H54 (cell line): ENCODE data around the gene GMEB2.

Source experiments
- DNase-seq: peaks from one replicate; pipeline ENCODE4 v3.0.0; 2011; ENCODE audit warnings: low spot score, mixed read lengths; ENCODE audit not compliant: insufficient read length
- FAIRE-seq: peaks from 3 replicates; lab custom pipeline; 2011; peaks lifted over from hg19 to GRCh38; lab: Jason Lieb, UNC
- POLR2A ChIP-seq: IDR thresholded peaks from 2 replicates; pipeline ENCODE4 v1.6.1; 2011; ENCODE audit warnings: low read depth, mild to moderate bottlenecking, low read length

The GMEB2 gene

DNA sequence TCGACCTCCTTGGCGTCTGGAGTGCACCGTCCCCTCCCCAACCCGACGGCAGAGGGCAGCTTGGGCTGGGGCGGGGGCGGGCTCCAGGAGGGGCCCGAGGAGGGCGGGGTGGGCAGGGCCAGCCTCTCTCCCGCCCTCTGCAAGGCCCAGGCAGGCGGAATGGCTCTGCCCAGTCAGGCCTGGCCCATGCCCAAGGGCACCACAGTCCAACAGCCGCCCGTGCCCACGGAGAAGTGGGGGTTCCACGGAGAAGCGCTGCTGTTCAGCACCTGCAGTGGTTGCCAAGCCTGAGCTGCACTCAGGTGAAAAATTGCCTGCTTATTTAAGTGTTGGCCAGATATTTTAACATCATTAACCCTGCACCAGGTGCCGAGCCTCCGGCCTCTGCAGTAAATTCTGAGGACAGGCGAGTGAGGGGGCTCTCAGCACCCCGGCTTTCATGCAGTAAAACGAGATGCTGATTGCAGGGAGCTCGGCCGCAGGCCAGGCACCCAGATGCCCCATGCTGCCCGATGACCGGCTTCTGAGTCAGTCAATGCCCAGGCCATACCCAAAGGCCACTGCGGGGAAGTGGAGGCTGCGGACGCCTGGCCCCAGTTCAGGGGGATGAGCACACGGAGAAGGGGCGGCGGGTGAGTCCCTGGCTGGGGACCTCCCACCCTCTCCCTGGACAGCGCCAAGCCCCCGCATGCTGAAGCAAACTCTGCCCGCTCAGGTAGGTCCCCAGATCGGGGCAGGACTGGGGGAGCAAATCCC lies 79.0 kb downstream of the GMEB2 start, which contains the start of gene SRMS:
Gene SRMS (minus strand): TSS at position 25 of the 756 bp plus-strand sequence. CDS start 286 bp downstream, outside the sequence.
- FAIRE-seq (no peak), DNase-seq (peak; percentile 84)
- no peak for TF ChIP-seq POLR2A

DNA sequence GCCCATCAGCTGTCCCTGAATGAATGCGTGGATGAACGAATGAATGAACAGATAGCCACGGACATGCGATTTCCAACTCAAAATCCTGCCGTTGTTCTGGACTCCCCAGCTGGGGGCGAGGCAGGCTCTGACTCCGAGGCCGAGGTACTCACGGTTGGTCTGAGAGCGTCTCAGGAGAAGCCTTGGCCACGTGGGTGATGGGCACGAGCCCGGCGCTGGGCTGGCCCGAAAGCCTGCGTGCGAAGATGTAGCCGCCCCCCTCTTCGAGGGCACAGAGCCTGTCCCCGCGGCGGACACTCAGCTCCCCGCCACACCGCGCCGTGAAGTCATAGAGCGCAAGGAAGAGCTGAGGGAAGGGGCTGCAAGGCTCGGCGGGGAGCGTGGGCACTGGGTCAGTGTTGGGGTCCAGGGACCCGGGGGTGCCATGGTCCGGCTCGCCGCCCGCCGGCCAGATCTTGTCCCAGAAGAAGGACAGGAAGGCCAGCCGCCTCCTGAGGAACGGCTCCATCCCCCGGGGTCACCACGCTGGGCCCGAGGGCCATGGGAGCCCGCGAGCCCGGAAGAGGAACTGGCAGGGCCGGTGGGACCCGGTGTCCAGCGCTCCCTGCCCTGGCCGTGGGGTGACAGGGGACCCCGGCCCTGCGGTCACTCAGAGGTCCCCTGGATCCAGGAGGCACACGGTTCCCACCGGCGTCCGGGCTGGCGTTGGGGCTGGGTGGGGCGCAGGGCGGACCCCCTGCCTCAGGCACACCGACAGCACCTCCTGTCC lies 79.8 kb downstream of the GMEB2 start:
- DNase-seq = no peak
- no peak for FAIRE-seq
- TF ChIP-seq POLR2A = no peak

DNA sequence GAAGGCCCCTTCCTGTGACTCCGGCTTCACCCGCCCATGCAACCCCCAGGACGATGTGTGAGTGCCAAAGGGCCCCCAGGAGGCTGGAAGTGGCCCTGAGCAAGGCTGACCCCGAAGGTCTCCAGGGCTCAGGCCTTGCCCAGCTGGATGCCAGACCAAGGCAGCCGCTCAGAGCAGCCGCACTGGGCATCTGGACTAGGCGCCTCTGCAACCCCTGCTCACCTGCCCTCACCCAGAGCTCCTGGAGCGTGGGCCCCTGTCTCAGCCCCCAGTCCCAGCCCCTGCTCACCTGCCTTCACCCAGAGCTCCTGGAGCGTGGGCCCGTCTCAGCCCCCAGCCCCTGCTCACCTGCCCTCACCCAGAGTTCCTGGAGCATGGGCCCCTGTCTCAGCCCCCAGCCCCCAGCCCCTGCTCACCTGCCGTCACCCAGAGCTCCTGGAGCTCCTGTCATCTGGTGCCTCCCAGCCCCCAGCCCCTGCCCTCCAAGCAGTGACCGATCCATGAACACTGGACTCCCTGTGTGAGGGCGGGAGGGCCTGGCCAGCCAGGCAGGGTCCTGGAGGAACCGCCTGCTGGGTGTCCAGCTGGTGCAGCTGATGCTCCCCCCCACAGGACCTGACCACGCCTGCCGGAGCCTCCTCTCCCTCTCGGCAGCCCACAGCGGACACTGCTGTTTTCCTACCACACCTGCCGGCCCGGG lies 80.5 kb downstream of the GMEB2 start:
- FAIRE-seq (no peak), DNase-seq (no peak)
- TF ChIP-seq POLR2A = no peak

DNA sequence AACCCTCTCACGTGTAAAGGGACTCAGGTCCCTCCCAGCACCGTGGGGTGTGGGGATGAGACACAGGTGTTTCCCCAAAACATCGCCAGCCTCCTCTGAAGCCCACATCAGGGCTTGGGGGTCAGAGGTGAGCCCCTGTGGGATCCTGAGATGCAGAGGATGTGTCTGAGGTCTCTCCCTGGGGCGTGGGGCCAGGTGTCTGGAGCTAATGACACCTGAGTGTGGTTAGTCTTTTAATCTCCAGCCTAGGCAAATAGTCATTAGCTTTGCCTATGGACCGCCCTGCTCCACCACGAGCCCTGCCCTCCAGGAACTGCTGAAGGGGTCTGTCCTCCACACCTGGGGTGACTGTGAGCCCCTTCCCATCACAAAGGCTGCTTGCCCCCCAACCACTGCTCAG lies 81.1 kb downstream of the GMEB2 start:
- DNase-seq (no peak), FAIRE-seq (no peak)
- no peak for TF ChIP-seq POLR2A

DNA sequence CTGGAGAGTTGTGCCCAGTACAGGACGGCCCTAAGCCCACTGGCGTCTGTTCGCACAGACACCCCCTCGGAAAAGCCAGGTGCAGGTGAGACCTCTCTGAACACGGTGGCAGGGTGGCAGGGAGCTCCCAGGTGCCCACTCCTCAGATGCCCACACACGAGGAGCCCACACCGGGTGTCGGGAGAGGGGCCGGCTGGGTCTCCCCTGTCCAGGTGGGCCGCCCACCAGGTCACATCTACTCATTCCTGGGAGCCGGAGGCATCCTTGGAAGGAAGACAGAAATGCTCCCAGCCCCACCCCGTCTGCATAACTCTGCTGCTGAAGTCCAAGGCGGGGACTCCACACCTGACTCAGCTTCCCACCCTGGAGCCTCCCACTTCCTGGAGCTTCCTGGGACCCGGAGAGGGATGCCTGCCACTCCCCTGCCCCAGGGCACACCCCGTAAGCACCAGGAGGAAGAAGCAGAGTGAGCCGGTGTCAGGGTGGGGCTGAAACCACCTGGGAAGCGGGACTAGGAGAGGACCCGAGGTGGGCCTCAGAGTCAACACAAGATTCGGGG lies 81.9 kb downstream of the GMEB2 start:
- TF ChIP-seq POLR2A = no peak
- FAIRE-seq (peak; percentile 50), DNase-seq (peak; percentile 99)

DNA sequence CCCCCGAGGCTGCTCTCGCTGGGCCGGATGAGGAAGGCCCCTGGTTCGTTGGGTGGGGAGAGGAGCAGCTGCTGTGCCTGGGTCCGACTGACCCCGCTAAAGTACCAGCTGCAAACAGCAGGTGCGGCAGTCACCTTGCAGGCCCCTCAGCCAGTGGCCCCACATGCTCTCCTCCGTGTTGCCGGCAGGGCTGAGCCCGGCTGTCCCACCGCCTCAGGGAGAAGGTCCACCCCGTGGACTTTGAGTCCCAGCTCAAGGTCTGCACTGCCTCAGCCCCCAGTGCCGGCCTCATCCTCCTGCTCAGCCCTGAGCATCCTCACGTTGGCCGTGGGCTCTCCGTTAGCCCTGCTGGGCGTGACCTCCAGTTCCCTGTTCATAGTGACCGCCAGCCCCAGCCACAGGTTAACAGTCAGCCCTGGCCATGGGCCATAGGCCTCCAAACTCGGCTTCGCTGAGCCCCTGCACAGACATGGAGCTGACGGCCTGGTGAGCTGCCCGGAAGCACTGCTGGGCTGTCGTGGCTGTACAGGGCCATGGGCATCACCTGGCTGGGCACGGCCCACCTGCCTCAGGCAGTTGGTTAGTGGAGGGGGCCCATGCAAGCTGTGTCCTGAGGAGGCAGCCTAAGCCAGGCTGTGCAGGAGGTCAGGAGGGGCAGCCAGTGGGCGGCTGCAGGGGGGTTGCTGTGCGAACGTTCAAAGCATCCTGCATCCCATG lies 82.5 kb downstream of the GMEB2 start:
- TF ChIP-seq POLR2A = no peak
- DNase-seq (no peak), FAIRE-seq (no peak)

DNA sequence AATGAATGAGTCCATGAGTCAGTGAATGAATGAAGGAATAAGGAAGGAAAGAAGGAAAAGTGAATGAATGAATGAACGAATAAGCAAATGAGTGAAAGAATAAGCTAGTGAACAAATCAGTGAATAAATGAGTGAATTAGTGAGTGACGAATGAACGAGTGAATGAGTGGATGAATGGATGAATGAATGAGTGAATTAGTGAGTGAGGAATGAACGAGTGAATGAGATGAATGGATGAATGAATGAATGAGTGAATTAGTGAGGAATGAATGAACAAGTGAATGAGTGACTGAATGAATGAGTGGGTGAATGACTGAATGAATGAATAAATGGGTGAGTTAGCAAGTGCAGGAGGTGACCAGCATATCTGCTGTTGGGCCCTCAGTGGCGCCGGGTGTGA lies 83.2 kb downstream of the GMEB2 start:
- FAIRE-seq (no peak), DNase-seq (no peak)
- TF ChIP-seq POLR2A = no peak

DNA sequence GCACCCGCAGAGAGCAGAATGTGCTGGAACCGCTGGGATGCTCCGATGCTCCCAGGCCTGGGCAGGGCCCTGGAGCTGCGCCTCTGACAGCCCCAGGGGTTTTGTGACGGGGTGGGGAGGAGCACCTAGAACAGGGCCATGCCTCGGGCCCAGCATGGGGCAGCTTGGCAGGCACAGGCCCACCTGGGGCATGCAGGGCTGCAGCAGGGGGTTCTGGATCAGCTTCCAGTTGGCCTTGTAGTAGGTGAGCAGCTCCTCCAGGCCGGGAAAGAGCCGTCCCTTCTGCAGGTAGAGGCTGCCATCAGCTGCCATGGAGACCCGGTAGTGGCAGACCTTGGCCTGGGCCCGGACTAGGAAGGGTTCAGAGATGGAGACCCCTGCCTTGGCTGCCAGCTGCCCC lies 83.8 kb downstream of the GMEB2 start:
- no peak for TF ChIP-seq POLR2A
- no peak for FAIRE-seq
- no peak for DNase-seq

DNA sequence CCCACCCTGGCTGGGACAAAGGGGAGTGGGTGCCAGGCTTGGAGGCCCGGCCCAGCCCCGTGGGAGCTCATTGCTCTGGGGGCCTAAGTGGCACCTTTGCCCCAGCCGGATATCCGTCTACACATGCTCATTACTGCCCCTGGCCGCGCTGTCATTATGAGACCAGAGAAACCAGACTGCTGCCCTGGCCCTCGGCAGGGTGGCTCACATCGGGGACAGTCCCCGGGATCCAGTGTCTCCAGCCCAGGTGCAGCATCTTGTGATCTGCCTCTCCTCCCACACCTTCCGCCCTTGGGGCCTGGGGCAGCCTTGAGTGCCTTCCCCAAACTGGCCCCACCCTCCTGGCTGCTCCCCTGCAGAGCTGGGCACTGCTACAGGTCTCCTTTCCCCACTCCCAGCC lies 84.2 kb downstream of the GMEB2 start:
- no peak for DNase-seq
- no peak for TF ChIP-seq POLR2A
- FAIRE-seq = no peak

DNA sequence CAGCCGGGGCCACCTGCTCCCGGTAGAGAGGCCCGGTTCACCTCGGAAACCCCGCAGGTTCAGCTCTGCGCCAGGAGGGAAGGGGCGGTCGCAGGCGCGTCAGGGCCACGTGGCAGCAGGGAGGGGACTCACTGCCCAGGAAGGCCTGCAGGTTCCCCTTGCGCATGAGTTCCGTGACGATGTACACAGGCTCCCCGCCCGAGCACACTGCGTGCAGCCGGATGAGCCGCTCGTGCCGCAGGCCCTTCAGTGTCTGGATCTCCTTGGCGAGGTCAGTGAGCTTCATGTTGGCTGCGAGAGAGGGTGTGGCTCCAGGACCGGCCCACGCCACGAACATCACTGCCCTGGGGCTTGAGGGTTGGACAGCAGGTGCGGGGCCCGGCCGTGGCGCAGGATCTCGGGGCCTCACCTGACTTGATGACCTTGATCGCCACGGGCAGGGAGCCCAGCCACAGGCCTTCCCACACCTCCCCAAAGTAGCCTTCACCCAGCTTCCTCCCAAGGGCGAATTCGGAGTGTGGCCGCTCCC lies 84.8 kb downstream of the GMEB2 start:
- TF ChIP-seq POLR2A = no peak
- DNase-seq (no peak), FAIRE-seq (no peak)

DNA sequence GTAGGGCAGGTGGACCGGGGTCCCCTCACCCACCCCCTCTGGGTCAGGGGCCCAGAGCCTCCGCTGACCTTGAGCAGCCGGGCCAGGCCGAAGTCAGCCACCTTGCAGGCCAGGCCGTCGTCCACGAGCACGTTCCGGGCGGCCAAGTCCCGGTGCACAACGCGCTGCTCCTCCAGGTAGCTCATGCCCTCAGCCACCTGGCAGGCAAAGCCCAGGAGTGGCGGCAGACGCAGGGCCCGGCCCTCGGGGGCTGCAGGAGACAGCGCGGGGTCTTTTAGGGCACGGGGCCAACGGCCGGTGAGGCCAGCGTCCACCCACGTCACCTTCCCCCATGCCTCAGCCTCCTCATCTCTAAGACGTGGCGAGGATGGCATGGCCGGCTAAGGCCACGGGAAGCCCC lies 85.5 kb downstream of the GMEB2 start:
- DNase-seq = no peak
- FAIRE-seq = no peak
- no peak for TF ChIP-seq POLR2A

DNA sequence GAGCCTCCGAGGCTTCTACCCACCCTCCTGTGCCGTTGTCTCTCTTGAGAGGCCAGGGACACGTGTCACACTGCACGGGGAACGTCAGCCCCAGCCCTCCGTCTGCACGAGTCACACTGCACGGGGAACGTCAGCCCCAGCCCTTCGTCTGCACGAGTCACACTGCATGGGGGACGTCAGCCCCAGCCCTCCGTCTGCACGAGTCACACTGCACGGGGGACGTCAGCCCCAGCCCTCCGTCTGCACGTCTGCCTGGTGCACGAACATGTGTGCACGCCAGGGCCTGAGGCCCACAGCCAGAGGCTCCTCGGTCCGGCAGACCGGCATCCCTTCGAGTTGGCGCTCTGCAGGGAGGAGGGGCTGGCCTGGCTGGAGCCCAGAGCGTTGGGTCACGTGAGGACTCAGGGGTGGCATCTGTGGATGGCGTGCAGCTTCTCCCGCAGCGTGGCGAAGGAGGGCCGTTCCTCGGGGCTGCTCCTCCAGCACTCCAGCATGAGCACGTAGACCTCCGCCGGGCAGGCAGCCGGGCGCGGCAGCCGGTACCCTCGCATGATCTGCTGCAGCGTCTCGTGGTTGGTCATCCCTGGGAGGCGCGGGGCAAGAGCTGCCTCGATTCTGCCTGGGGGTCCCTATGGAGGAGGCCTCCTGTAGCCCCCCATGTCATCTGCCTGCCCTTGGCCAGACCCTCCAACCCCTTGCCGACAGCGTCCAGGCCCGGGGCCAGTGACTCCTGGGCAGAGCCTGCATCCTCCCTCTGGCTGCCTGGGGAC lies 86.3 kb downstream of the GMEB2 start:
- TF ChIP-seq POLR2A = no peak
- FAIRE-seq (no peak), DNase-seq (no peak)
